NOMO-1 treated with DMSO at 0.1 percent for 48 hours (cell line): ENCODE results near the gene AP4M1.

Source experiments
- DNase-seq: peaks from one replicate; lab custom pipeline; 2025; ENCODE audit not compliant: unreplicated experiment; lab: John Stamatoyannopoulos, UW

The AP4M1 gene

DNA sequence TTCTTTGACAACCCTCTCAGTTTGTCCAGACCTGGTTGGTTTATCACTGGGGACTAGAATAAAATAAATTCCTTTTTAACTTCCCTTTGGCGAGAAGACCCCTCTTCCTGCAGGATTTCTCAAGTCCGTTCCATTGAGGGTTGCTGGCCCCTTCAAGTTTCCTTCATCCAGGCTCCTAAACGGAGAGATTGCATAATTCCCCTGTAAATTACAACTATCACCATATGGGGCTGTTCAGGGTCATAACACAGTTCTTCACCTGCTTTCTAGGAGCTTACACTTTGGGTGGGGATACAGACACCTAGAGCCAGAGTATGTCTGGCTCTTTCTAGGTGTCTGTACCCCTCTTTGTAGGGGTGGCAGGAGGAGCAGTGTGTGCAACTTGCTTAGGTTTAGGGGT, 15.9 kb upstream of the AP4M1 start:
- DNase-seq: peak; percentile 23

DNA sequence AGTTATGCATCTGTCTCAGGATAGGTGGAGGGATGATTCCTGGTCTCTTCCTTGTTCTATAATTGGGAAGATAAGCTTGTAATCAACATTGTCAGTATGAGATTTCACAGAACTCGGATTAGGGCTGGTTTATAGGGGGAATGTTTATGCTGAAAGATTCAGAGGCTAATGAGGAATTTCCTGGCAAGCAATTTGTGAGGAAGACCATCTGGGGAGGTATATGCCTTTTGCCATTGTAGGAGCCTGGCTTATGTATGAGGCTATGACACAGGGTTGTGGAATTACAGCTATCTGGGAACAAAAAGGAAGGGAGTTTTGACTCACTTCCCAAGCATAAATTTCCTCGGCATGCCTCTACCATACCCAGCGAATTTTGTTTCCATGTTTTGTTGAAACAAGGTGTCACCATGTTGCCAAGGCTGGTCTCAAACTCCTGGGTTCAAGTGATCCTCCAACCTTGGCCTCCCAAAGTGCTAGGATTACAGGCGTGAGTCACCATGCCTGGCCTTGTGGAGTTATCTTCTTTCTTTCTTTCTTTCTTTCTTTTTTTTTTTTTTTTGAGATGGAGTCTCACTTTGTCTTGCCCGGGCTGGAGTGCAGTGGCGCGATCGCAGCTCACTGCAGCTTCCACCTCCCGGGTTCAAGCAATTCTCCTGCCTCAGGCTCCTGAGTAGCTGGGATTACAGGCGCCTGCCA, 14.2 kb upstream of the AP4M1 start:
- no peak for DNase-seq

GRCh38 chr7:100088095-100088620, 13.3 kb upstream of the AP4M1 start:
- DNase-seq: no peak

GRCh38 chr7:100088621-100089457, 12.6 kb upstream of the AP4M1 start, which contains the start of gene COPS6:
COPS6 (plus strand) TSS chr7:100088969; CDS start chr7:100088991, 22 bp downstream.
- peak; percentile 70 for DNase-seq

GRCh38 chr7:100089458-100090196, 11.8 kb upstream of the AP4M1 start:
- no peak for DNase-seq

DNA sequence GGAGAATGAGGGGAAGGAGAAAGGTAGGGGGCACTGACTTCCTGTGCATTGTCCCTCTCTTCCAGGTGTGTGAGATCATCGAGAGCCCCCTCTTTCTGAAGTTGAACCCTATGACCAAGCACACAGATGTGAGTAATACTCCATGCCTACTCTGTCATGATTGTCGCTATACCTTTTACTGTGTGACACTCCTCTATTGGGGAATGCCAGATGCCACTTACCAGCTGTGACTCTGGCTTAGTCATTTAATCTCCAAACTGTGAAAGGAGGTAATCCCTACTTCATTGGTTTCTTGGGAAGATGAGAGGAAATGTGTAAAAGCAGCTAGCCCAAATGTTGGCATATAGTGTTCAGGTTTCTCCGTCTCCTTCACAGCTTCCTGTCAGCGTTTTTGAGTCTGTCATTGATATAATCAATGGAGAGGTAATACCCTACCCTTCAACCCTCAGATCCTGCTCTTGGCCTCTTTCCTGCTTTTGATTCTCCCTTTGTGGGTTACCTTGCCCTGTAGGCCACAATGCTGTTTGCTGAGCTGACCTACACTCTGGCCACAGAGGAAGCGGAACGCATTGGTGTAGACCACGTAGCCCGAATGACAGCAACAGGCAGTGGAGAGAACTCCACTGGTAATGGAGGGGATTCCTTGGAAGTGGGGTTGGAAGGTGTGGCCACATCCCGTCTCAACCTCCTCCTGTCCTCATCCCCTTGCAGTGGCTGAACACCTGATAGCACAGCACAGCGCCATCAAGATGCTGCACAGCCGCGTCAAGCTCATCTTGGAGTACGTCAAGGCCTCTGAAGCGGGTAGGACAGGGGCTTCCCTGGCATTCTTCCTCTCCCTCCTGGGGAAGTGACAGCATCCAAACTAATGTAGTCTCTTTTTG, 10.7 kb upstream of the AP4M1 start:
- DNase-seq: no peak

DNA sequence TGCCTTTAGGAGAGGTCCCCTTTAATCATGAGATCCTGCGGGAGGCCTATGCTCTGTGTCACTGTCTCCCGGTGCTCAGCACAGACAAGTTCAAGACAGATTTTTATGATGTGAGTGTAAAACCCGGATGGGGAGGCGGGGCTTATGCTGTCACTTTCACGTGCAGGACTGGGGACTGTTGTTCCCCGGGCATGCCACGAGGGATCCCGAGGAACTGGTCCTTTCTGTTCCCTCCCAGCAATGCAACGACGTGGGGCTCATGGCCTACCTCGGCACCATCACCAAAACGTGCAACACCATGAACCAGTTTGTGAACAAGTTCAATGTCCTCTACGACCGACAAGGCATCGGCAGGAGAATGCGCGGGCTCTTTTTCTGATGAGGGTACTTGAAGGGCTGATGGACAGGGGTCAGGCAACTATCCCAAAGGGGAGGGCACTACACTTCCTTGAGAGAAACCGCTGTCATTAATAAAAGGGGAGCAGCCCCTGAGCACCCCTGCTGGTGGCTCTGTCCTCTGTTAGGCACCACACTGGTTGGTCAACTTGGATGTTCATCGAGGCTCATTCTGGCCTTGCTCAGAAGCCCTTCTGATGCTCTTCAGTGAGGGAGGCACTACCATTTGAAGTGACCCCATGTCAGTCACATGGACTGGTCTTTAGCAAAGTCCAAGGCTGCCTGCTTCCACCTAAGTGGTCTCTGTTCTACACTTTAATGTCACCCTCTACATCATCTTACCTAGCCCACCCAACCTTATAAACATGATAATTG, 9.8 kb upstream of the AP4M1 start:
- DNase-seq: no peak

DNA sequence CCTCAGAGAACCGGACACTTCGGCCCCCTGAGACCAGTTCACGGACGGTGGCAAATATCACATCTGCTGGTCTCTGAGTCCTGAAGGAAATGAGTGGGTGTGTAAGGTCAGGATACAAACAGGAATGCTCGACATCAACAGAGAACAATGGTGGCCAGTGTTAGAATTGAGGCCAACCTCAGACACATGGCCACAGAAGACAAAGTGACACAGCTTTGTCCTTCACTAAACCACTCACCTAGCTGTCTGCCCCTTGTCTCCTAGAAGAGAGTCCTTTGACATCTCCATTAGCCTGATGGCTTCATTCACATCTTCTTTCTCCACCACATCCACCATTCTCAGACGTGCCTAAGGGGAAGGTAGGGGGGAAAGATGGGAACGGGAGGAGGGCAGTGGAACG, 8.4 kb upstream of the AP4M1 start:
- no peak for DNase-seq

DNA sequence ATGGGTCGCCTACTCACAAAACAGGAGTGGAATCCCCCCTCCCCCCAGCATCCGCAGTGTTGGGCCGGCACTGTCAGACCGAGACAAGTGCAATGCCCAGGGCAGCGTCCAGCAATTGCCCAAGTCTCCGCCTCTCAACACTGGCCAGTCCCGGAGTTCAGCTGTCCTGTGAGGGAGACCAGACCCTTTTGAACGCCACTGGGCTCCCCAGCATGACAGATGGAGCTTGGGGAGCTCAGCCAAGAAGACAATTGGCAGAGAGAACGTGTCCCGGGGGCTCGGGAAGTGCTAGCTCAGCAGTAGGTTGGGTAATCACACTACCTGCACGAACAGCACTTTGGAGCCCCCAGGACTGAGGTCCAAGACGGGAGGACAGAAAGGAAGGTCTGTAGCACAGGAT, 7.9 kb upstream of the AP4M1 start:
- no peak for DNase-seq

DNA sequence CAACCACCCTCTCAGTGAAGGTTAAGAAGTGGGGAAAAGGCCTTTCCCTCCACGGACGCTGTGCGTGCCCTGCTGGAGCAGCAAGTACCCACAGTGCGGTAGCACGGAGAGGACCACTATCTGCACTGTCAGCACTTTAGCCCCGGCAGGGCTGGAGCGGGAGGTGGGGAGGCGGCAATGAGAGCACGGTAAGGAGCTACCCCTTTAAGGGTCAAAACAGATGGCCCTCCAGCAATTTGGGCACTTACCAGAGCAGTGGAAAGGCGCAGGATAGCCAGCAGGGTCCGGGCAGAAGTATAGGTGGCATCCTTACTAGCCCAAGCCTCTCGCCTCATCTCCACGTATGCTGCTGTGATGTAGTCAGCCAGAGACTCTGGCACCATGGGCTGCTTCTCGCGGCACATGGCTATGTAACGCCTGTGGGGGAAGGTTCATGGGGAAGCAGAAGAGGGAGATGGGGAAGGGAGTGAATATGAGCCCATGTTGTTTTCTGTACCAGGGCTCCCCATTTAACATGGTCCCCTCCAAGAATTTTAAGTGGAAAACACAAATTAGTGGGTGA, 7.4 kb upstream of the AP4M1 start:
- no peak for DNase-seq

DNA sequence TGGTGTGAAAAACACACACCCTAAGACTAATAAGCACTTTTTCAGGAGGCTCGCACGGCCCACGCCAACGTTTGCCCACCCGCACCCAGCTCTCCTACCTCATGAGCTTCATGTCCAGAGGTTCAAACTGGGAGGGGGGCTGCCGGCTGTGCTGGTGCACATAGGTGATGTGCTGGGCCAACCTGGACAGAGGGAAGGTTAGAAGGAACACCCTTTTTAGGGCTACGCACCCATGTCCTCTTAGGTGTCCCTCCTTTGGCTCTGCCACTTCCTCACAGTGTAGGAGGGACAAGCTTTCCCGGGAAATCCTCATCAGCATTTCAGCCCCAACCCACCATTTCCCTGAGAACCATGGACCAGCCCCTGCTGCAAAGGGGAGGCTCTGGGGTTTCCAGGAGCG, 6.2 kb upstream of the AP4M1 start:
- no peak for DNase-seq

DNA sequence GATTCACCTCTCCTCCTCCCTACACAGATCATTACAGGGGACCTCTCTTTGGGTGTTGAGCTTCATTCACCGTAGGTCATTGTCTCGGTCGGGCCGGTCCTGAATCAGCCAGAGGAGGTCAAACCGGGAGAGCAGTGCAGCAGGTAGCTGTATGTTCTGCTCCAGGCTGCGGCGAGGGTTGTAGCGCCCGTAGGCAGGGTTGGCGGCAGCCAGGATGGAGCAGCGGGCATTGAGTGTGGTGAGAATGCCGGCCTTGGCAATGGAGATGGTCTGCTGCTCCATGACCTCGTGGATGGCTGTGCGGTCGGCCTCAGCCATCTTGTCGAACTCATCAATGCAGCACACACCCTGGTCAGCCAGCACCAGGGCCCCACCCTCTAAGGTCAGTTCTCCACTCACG, 5.7 kb upstream of the AP4M1 start:
- no peak for DNase-seq

DNA sequence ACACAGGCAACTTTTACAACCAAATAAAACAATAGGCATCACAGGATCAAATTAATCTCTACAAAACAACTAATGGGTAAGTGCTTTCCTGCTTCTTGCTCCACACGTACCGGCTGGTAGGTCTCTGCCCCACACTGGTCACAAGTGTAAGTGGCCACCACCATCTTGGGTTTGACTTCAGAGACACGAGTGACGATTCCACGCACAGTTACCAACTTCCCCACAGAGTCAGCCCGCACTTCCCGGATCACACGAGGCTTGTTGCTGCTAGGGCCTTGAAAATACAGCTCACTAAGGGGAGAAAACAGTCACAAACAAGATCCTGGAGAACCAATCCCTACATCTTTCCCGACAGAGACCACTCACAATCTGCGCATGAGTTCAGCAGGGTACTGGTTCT, 2.5 kb upstream of the AP4M1 start:
- no peak for DNase-seq

GRCh38 chr7:100099452-100099851, 2.0 kb upstream of the AP4M1 start:
- no peak for DNase-seq

- peak; percentile 89 for DNase-seq
Observed at GRCh38 chr7:100100420-100101015, 925 bp upstream of the AP4M1 start.

DNA sequence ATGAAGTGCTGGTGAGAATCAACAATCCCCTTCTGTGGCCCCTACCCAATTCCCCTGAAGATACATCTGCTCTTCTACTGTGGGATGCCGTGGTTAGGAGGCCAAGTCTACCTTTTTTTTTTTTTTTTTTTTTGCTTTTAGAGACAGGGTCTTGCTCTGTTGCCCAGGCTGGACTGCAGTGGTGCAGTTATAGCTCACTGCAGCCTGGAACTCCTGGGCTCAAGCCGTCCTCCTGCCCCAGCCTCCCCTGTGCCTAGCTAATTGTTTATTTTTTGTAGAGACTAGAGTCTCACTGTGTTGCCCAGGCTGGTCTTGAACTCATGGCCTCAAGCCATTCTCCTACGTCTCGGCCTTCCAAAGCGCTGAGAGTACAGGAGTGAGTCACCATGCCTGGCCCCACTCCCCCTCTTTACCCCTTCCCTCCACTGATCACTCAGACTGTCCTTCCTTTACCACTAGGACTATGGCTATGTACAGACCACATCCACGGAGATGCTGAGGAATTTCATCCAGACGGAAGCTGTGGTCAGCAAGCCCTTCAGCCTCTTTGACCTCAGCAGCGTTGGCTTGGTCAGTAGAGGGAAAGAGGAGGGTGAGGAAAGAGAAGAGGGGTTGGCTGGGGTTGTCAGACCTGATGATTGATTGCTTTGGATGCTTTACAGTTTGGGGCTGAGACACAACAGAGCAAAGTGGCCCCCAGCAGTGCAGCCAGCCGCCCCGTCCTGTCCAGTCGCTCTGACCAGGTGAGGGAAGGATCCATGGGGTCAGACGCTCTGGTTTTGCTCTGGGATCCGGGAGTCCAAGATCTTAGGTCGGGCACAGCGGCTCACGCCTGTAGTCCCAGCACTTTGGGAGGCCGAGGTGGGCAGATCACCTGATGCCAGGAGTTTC, 1.8 kb downstream of the AP4M1 start:
- no peak for DNase-seq

- no peak for DNase-seq
Observed at GRCh38 chr7:100105534-100105933, 4.1 kb downstream of the AP4M1 start.

- DNase-seq: no peak
Observed at GRCh38 chr7:100106633-100107032, 5.2 kb downstream of the AP4M1 start.
